ENCODE results near the gene LIF. TPM values are rescaled to one million over a fixed set of nuclear protein-coding genes. Genes with fewer than 3 reads are reported as not detected.

LIF gene
- total RNA-seq, 1 experiment from 2014 or later, result 75.4 TPM

DNA sequence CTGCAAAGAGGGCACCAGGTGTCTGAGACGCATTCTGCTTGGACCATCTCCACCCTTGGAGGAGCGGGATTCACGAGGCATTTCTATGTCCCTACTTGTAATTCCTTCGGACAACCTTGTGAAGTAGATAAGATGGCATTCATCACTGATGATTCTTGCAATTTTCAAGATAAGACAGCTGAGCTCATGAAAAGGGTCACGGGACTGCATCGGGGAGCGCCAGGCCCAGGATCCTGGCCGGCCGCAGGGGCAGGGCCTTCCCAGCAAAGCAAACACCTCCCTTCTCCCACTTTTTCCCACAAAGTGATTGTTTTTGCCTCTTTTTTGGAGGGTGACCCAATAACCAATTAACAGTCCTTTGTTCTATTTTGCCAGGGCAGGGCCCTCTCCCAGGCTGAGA lies 8.4 kb downstream of the LIF start:
- no TSS peak for BruUV-seq (replicated peaks)
- peak overlapping the region; percentile 42 for H3K9ac ChIP-seq (ENCODE audit: low read length)
- ChIA-PET RAD21 (ENCODE audit: low non-redundant PET in 1 of 2, low total read pairs in 2 of 2, uncharacterized antibody in 2 of 2, unreplicated experiment in 2 of 2) (interaction anchor here (0.7 to 1.8 kb wide), 3 partner anchors 15 to 130 kb away, joined by 3 read pairs; no protein-coding TSS in a partner anchor), CTCF (interaction anchor here (0.8 to 2.5 kb wide), 4 partner anchors 12 to 25 kb away, joined by 3 to 10 read pairs (median 3); no protein-coding TSS in a partner anchor), POLR2A (interaction anchor here (1.1 to 7.5 kb wide), 4 partner anchors 13 to 39 kb away, joined by 3 to 61 read pairs (median 13); no protein-coding TSS in a partner anchor)
- peaks cover 6% of the 10 kb centered on the region; the same call in 1 of the 2 replicates for H3K79me2 ChIP-seq (ENCODE audit: insufficient read depth, low read length)
- H3K9me3 ChIP-seq (ENCODE audit: control insufficient read depth in 1 of 2, insufficient read depth in 1 of 2, low read depth in 1 of 2, low read length in 2 of 2), result no peaks in the 10 kb centered on the region
- intact Hi-C loops (cut with micrococcal nuclease), result loop anchor here (5.0 kb wide), 1 partner anchor 131 kb away; no protein-coding TSS in a partner anchor
- no peak overlapping the region for H2AFZ ChIP-seq (ENCODE audit: low read depth, low read length, poor library complexity, severe bottlenecking)
- no peaks in the 10 kb centered on the region for H3K9me2 ChIP-seq (ENCODE audit: insufficient read depth)
- no peak overlapping the region for H3K4me3 ChIP-seq (replicated peaks in 1 of 2; ENCODE audit: low read depth in 1 of 2, low read length in 2 of 2)
- H3K27me3 ChIP-seq (ENCODE audit: insufficient read depth, low read length), result no peaks in the 10 kb centered on the region
- peaks cover 48 to 100% of the 10 kb centered on the region in 2 experiments for H3K4me1 ChIP-seq (ENCODE audit: control insufficient read depth in 1 of 2, insufficient read depth in 2 of 2, low read length in 2 of 2)
- peak overlapping the region; percentile 31; the same call in 1 of the 2 replicates for H3K4me2 ChIP-seq (ENCODE audit: low read length)
- no peak for TF ChIP-seq SRF (IDR thresholded peaks at IDR 0.05; ENCODE audit: low read depth)
- TF ChIP-seq EGR1 (IDR thresholded peaks at IDR 0.05; ENCODE audit: low read depth), result no peak
- TF ChIP-seq EZH2phosphoT487 (IDR thresholded peaks at IDR 0.05; ENCODE audit: borderline replicate concordance), result no peak
- TF ChIP-seq, protein P1, sequence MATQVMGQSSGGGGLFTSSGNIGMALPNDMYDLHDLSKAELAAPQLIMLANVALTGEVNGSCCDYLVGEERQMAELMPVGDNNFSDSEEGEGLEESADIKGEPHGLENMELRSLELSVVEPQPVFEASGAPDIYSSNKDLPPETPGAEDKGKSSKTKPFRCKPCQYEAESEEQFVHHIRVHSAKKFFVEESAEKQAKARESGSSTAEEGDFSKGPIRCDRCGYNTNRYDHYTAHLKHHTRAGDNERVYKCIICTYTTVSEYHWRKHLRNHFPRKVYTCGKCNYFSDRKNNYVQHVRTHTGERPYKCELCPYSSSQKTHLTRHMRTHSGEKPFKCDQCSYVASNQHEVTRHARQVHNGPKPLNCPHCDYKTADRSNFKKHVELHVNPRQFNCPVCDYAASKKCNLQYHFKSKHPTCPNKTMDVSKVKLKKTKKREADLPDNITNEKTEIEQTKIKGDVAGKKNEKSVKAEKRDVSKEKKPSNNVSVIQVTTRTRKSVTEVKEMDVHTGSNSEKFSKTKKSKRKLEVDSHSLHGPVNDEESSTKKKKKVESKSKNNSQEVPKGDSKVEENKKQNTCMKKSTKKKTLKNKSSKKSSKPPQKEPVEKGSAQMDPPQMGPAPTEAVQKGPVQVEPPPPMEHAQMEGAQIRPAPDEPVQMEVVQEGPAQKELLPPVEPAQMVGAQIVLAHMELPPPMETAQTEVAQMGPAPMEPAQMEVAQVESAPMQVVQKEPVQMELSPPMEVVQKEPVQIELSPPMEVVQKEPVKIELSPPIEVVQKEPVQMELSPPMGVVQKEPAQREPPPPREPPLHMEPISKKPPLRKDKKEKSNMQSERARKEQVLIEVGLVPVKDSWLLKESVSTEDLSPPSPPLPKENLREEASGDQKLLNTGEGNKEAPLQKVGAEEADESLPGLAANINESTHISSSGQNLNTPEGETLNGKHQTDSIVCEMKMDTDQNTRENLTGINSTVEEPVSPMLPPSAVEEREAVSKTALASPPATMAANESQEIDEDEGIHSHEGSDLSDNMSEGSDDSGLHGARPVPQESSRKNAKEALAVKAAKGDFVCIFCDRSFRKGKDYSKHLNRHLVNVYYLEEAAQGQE (IDR thresholded peaks at IDR 0.05; ENCODE audit: low read depth), result no peak
- TF ChIP-seq, protein P2, sequence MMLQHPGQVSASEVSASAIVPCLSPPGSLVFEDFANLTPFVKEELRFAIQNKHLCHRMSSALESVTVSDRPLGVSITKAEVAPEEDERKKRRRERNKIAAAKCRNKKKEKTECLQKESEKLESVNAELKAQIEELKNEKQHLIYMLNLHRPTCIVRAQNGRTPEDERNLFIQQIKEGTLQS (IDR thresholded peaks at IDR 0.05), result no peak
- no peak for TF ChIP-seq CBX3 (IDR thresholded peaks at IDR 0.05; ENCODE audit: low read depth)
- TF ChIP-seq TCF7L2 (IDR thresholded peaks at IDR 0.05; ENCODE audit: borderline replicate concordance, extremely low read depth, insufficient read depth, insufficient read length), result no peak
- no peak for TF ChIP-seq YY1 (IDR thresholded peaks at IDR 0.05; ENCODE audit: extremely low read depth, insufficient replicate concordance, low read depth, low read length)
- no peak for TF ChIP-seq RAD21 (IDR thresholded peaks at IDR 0.05; ENCODE audit: low read depth)
- TF ChIP-seq EZH2 (IDR thresholded peaks at IDR 0.05), result no peak
- TF ChIP-seq FOSL1 (IDR thresholded peaks at IDR 0.05; ENCODE audit: low read depth), result no peak
- TF ChIP-seq ELF1 (IDR thresholded peaks at IDR 0.05; ENCODE audit: borderline replicate concordance, low read depth), result no peak
- no peak for TF ChIP-seq POLR2A (IDR thresholded peaks at IDR 0.05; ENCODE audit: borderline replicate concordance, extremely low read depth, insufficient read depth, insufficient read length)
- no peak for TF ChIP-seq SP1 (IDR thresholded peaks at IDR 0.05; ENCODE audit: low read depth)
- TF ChIP-seq CEBPB (IDR thresholded peaks at IDR 0.05; ENCODE audit: low read depth), result no peak
- TF ChIP-seq, protein P3, sequence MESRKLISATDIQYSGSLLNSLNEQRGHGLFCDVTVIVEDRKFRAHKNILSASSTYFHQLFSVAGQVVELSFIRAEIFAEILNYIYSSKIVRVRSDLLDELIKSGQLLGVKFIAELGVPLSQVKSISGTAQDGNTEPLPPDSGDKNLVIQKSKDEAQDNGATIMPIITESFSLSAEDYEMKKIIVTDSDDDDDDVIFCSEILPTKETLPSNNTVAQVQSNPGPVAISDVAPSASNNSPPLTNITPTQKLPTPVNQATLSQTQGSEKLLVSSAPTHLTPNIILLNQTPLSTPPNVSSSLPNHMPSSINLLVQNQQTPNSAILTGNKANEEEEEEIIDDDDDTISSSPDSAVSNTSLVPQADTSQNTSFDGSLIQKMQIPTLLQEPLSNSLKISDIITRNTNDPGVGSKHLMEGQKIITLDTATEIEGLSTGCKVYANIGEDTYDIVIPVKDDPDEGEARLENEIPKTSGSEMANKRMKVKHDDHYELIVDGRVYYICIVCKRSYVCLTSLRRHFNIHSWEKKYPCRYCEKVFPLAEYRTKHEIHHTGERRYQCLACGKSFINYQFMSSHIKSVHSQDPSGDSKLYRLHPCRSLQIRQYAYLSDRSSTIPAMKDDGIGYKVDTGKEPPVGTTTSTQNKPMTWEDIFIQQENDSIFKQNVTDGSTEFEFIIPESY (IDR thresholded peaks at IDR 0.05; ENCODE audit: extremely low read depth, insufficient replicate concordance, low read length), result no peak
- no peak for TF ChIP-seq SIN3A (IDR thresholded peaks at IDR 0.05; ENCODE audit: low read depth)
- TF ChIP-seq, protein P4, sequence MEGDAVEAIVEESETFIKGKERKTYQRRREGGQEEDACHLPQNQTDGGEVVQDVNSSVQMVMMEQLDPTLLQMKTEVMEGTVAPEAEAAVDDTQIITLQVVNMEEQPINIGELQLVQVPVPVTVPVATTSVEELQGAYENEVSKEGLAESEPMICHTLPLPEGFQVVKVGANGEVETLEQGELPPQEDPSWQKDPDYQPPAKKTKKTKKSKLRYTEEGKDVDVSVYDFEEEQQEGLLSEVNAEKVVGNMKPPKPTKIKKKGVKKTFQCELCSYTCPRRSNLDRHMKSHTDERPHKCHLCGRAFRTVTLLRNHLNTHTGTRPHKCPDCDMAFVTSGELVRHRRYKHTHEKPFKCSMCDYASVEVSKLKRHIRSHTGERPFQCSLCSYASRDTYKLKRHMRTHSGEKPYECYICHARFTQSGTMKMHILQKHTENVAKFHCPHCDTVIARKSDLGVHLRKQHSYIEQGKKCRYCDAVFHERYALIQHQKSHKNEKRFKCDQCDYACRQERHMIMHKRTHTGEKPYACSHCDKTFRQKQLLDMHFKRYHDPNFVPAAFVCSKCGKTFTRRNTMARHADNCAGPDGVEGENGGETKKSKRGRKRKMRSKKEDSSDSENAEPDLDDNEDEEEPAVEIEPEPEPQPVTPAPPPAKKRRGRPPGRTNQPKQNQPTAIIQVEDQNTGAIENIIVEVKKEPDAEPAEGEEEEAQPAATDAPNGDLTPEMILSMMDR (IDR thresholded peaks at IDR 0.05 in 2 of 3, conservative IDR thresholded peaks at IDR 0.05 in 1 of 3; ENCODE audit: borderline replicate concordance in 1 of 3, insufficient read depth in 1 of 3, low read depth in 2 of 3, low read length in 2 of 3), result no peak
- no peak for TF ChIP-seq POLR2AphosphoS5 (IDR thresholded peaks at IDR 0.05; ENCODE audit: low read depth, low read length)
- TF ChIP-seq JUND (IDR thresholded peaks at IDR 0.05), result no peak
- no peak for ATAC-seq
- H3K27ac ChIP-seq (ENCODE audit: low read depth, low read length), result peak overlapping the region; percentile 85
- no peaks in the 10 kb centered on the region for H4K20me1 ChIP-seq (ENCODE audit: insufficient read depth)
- H3K36me3 ChIP-seq (ENCODE audit: control insufficient read depth in 1 of 2, insufficient read depth in 2 of 2, low read length in 2 of 2), result peaks cover 0 to 17% of the 10 kb centered on the region in 2 experiments; a peak in 1 of 4 replicates
- no peak for DNase-seq (ENCODE audit: low read depth, low spot score)
